Measurements from ENCODE around the gene TNNC2.
A peak's percentile ranks its signal among the peaks of the same experiment; 100 is the strongest.

The TNNC2 gene

GRCh38 chr20:45781391-45781931 lies 45.7 kb downstream of the TNNC2 start:
- no peak for DNase-seq (ENCODE audit: low spot score)

GRCh38 chr20:45780159-45780558 lies 47.0 kb downstream of the TNNC2 start:
- DNase-seq (ENCODE audit: low spot score) = no peak

GRCh38 chr20:45779011-45779915 lies 47.8 kb downstream of the TNNC2 start:
- peak; percentile 41 for DNase-seq (ENCODE audit: low spot score)

GRCh38 chr20:45776931-45777330 lies 50.2 kb downstream of the TNNC2 start:
- no peak for DNase-seq (ENCODE audit: low spot score)

- no peak for DNase-seq (ENCODE audit: low spot score)
Measured at GRCh38 chr20:45775411-45775810, 51.7 kb downstream of the TNNC2 start.

- DNase-seq (ENCODE audit: low spot score) = no peak
Measured at GRCh38 chr20:45774945-45775344, 52.2 kb downstream of the TNNC2 start.

Data from hematopoietic multipotent progenitor cell treated with erythropoietin and hydrocortisone succinate and interleukin-3 and kit ligand, for 15 days (in vitro differentiated cells).